Right lobe of liver (tissue), 6 donors: Measurements from ENCODE around the gene DNASE1L2. TPM values are rescaled to one million over a fixed set of nuclear protein-coding genes. Genes with fewer than 3 reads are reported as not detected.

Experiments used
- ATAC-seq, 4 donors: fragments of 200-7000 bp; cut with Tn5 transposase; one replicate each; pipeline ENCODE4 v1.9.1; 2020; ENCODE audit warnings: mild to moderate bottlenecking in 4 of 4, moderate library complexity in 4 of 4
- DNase-seq, 3 donors: peaks; one replicate each; pipeline ENCODE4 v3.0.0-alpha.2; 2020
- H3K27ac ChIP-seq, 3 donors: fragments of 200-600 bp; one replicate each; pipeline ENCODE4 v1.8.0; 2022
- H3K27me3 ChIP-seq, 2 donors: fragments of 200-600 bp; one replicate each; pipeline ENCODE4 v1.8.0; 2022
- H3K36me3 ChIP-seq, 4 donors: fragments of 200-600 bp; sonication (generic) in 1 of 4; one replicate each; pipeline versions ENCODE4 v1.5.1 to v1.8.0; 2017 to 2022; ENCODE audit warnings: control low read depth in 1 of 4
- H3K4me1 ChIP-seq, 4 donors: fragments of 200-600 bp; sonication (generic) in 1 of 4; one replicate each; pipeline versions ENCODE4 v1.5.1 to v1.8.0; 2017 to 2022; ENCODE audit warnings: control low read depth in 1 of 4
- H3K4me3 ChIP-seq, 3 donors: fragments of 200-600 bp; one replicate each; pipeline ENCODE4 v1.8.0; 2022
- H3K9me3 ChIP-seq, 4 donors: fragments of 200-600 bp; sonication (generic) in 1 of 4; one replicate each; pipeline versions ENCODE4 v1.5.1 to v1.8.0; 2017 to 2022; ENCODE audit warnings: control low read depth in 1 of 4
- CTCF ChIP-seq, 4 donors: fragments of 200-600 bp in 3 of 4; fragments of 450-650 bp in 1 of 4; IDR thresholded peaks; one replicate each; pipeline versions ENCODE4 v1.5.1 to v1.8.0; 2016 to 2022; ENCODE audit warnings: antibody characterized with exemption in 4 of 4, mild to moderate bottlenecking in 2 of 4
- POLR2A ChIP-seq: fragments of 450-650 bp; IDR thresholded peaks from one replicate; pipeline ENCODE4 v1.6.1; 2017; ENCODE audit warnings: antibody characterized with exemption, mild to moderate bottlenecking
- WGBS: methylation state at CpG from one replicate; pipeline ENCODE4 v1.1.6; 2018; ENCODE audit warnings: low coverage, low lambda C conversion rate; ENCODE audit not compliant: insufficient coverage; ENCODE audit errors: missing lambda C conversion rate; 5-methylcytosine and 5-hydroxymethylcytosine counted together
- intact Hi-C, 2 donors: fragments of 100-400 bp; cut with DNase I; formaldehyde crosslinking; loops; one replicate each; pipeline versions ENCODE4 v1.11.2 to v1.14.1; 2022
- total RNA-seq, 6 experiments: library from RNA; depleted of rRNA in 2 of 6; stranded (reverse); fragments of >200 nt in 2 of 6; fragmentation: NEBNext Ultra II Directional in 3 of 6; extraction: Animal tissue kit (Norgen Biotek cat#: 25700) in 3 of 6; gene quantifications; one replicate each; pipeline versions ENCODE4 v1.1.0 to v1.2.4, GENCODE V29; 2016 to 2023
- donor health status: DM: no; HTN: yes; CAD: no.
- donor health status: DM: no; HTN: no; CAD: no.
- donor health status: DM: no; HTN: no; CAD: no.
- donor health status: DM: no; HTN: yes; CAD: no.
- donor health status: DM: no; HTN: yes; CAD: no.

The DNASE1L2 gene
- total RNA-seq, 6 experiments from 2014 or later: 0.31 to 1.1 (median 0.40) TPM; not detected in 1

- WGBS: 90% methylated on average over 4 of the region's 17 CpGs
- intact Hi-C loops: no loop called here
- H3K4me1 ChIP-seq: peaks cover 0 to 28% (median 15%) of the 10 kb centered on the region in 4 donors
- no peak overlapping the region for H3K27ac ChIP-seq
- DNase-seq: peak in 1 of 3 donors; percentile 53
- TF ChIP-seq POLR2A: no peak
- TF ChIP-seq CTCF (IDR thresholded peaks at IDR 0.05): no peak
- no peak for ATAC-seq
- no peaks in the 10 kb centered on the region for H3K9me3 ChIP-seq
- no peak overlapping the region for H3K4me3 ChIP-seq
- no peaks in the 10 kb centered on the region for H3K27me3 ChIP-seq
- peaks cover 0 to 19% (median 7%) of the 10 kb centered on the region in 4 donors for H3K36me3 ChIP-seq
Observed at GRCh38 chr16:2210009-2210332, 26.3 kb upstream of the DNASE1L2 start.

GRCh38 chr16:2210386-2211365 lies 25.6 kb upstream of the DNASE1L2 start, which contains the start of gene BRICD5:
Gene BRICD5 (minus strand): TSS chr16:2210863. CDS start chr16:2210833, 30 bp downstream.
- TF ChIP-seq CTCF (IDR thresholded peaks at IDR 0.05): no peak
- no peaks in the 10 kb centered on the region for H3K9me3 ChIP-seq
- peaks cover 0 to 19% (median 7%) of the 10 kb centered on the region in 4 donors for H3K36me3 ChIP-seq
- DNase-seq (no peak), ATAC-seq (no peak)
- no peak within 1 kb of the TSS for H3K27ac ChIP-seq
- intact Hi-C loops: no loop called here
- H3K4me1 ChIP-seq: peaks cover 0 to 27% (median 15%) of the 10 kb centered on the region in 4 donors
- H3K4me3 ChIP-seq: no peak within 1 kb of the TSS
- WGBS: 57% methylated on average over 1 of the region's 24 CpGs
- no peaks in the 10 kb centered on the region for H3K27me3 ChIP-seq

GRCh38 chr16:2211923-2212347 lies 24.3 kb upstream of the DNASE1L2 start:
- ATAC-seq (no peak), DNase-seq (peak in 1 of 3 donors; percentile 49)
- no peaks in the 10 kb centered on the region for H3K9me3 ChIP-seq
- peaks cover 0 to 19% (median 7%) of the 10 kb centered on the region in 4 donors for H3K36me3 ChIP-seq
- no CpG with 5 or more reads among the region's 11 CpGs for WGBS
- peaks cover 0 to 19% (median 9%) of the 10 kb centered on the region in 4 donors for H3K4me1 ChIP-seq
- no peaks in the 10 kb centered on the region for H3K27me3 ChIP-seq
- intact Hi-C loops: no loop called here
- H3K27ac ChIP-seq: no peak overlapping the region
- TF ChIP-seq POLR2A (no peak), CTCF (IDR thresholded peaks at IDR 0.05) (no peak)
- H3K4me3 ChIP-seq: no peak overlapping the region

GRCh38 chr16:2212362-2213324 lies 23.6 kb upstream of the DNASE1L2 start:
- no peak for TF ChIP-seq CTCF (IDR thresholded peaks at IDR 0.05)
- no peak for TF ChIP-seq POLR2A
- whole genome bisulfite sequencing: 56% methylated on average over 4 of the region's 19 CpGs
- H3K9me3 ChIP-seq: no peaks in the 10 kb centered on the region
- H3K4me1 ChIP-seq: peaks cover 0 to 19% (median 9%) of the 10 kb centered on the region in 4 donors
- no peak for DNase-seq
- H3K4me3 ChIP-seq: peak overlapping the region in 1 of 3 donors; percentile 60
- intact Hi-C loops: no loop called here
- no peak overlapping the region for H3K27ac ChIP-seq
- ATAC-seq: no peak
- no peaks in the 10 kb centered on the region for H3K27me3 ChIP-seq
- H3K36me3 ChIP-seq: peaks cover 0 to 17% (median 7%) of the 10 kb centered on the region in 4 donors
